IPS DF 6.9 (cell line): Measurements from ENCODE around the gene GLI3.

Experiments used
- DNase-seq: peaks from one replicate; pipeline ENCODE4 v3.0.0-alpha.2; 2013; ENCODE audit warnings: low read depth, low spot score
- H3K27ac ChIP-seq: one replicate; pipeline ENCODE4 v1.5.1; 2013; ENCODE audit warnings: low read length, control low read depth
- H3K27me3 ChIP-seq: 2 replicates; pipeline ENCODE4 v1.6.1; 2013; ENCODE audit warnings: mild to moderate bottlenecking, low read length; ENCODE audit not compliant: control insufficient read depth, insufficient read depth
- H3K36me3 ChIP-seq: 2 replicates; pipeline ENCODE4 v1.6.1; 2013; ENCODE audit warnings: low read length; ENCODE audit not compliant: control insufficient read depth, insufficient read depth
- H3K4me1 ChIP-seq: 2 replicates; pipeline ENCODE4 v1.6.1; 2013; ENCODE audit warnings: low read length; ENCODE audit not compliant: control insufficient read depth, insufficient read depth
- H3K4me3 ChIP-seq: 2 replicates; pipeline ENCODE4 v1.5.1; 2013; ENCODE audit warnings: mild to moderate bottlenecking, low read length
- H3K9me3 ChIP-seq: 2 replicates; pipeline ENCODE4 v1.6.1; 2013; ENCODE audit warnings: low read length, inconsistent platforms; ENCODE audit not compliant: control insufficient read depth, insufficient read depth
- WGBS: extraction: QIAGEN DNeasy Blood & Tissue Kit; methylation state at CpG from one replicate; pipeline ENCODE4 v1.1.7; 2013; ENCODE audit warnings: mixed read lengths, missing lambda C conversion rate; ENCODE audit not compliant: insufficient read length, insufficient coverage; 5-methylcytosine and 5-hydroxymethylcytosine counted together

The GLI3 gene

GRCh38 chr7:42026622-42027197, 210.3 kb downstream of the GLI3 start:
- Histone ChIP-seq H3K27me3 (no peaks in the 10 kb centered on the region), H3K36me3 (no peaks in the 10 kb centered on the region), H3K4me1 (no peaks in the 10 kb centered on the region), H3K27ac (no peak overlapping the region), H3K4me3 (no peak overlapping the region), H3K9me3 (no peaks in the 10 kb centered on the region)
- no CpG with 5 or more reads among the region's 6 CpGs for WGBS
- no peak for DNase-seq

- Histone ChIP-seq H3K4me3 (no peak overlapping the region), H3K27ac (no peak overlapping the region), H3K4me1 (no peaks in the 10 kb centered on the region), H3K9me3 (no peaks in the 10 kb centered on the region), H3K36me3 (no peaks in the 10 kb centered on the region), H3K27me3 (no peaks in the 10 kb centered on the region)
- no peak for DNase-seq
- WGBS = no CpG with 5 or more reads among the region's 15 CpGs
Observed at GRCh38 chr7:42025635-42026375, 211.2 kb downstream of the GLI3 start.

- Histone ChIP-seq H3K27me3 (no peaks in the 10 kb centered on the region), H3K36me3 (no peaks in the 10 kb centered on the region), H3K4me3 (no peak overlapping the region), H3K9me3 (no peaks in the 10 kb centered on the region), H3K27ac (no peak overlapping the region), H3K4me1 (no peaks in the 10 kb centered on the region)
- no CpG with 5 or more reads among the region's 4 CpGs for WGBS
- DNase-seq = no peak
Observed at GRCh38 chr7:42024537-42024936, 212.5 kb downstream of the GLI3 start.

GRCh38 chr7:42023262-42023661, 213.7 kb downstream of the GLI3 start:
- Histone ChIP-seq H3K27ac (no peak overlapping the region), H3K36me3 (no peaks in the 10 kb centered on the region; the same call in 1 of the 2 replicates), H3K9me3 (no peaks in the 10 kb centered on the region), H3K4me1 (no peaks in the 10 kb centered on the region), H3K27me3 (no peaks in the 10 kb centered on the region), H3K4me3 (no peak overlapping the region)
- WGBS = no CpG with 5 or more reads among the region's 10 CpGs
- no peak for DNase-seq

- no CpG with 5 or more reads among the region's 2 CpGs for WGBS
- no peak for DNase-seq
- Histone ChIP-seq H3K27me3 (no peaks in the 10 kb centered on the region), H3K9me3 (no peaks in the 10 kb centered on the region), H3K36me3 (no peaks in the 10 kb centered on the region; the same call in 1 of the 2 replicates), H3K4me1 (no peaks in the 10 kb centered on the region), H3K4me3 (no peak overlapping the region), H3K27ac (no peak overlapping the region)
Observed at GRCh38 chr7:42022791-42023190, 214.2 kb downstream of the GLI3 start.

GRCh38 chr7:42022056-42022455, 215.0 kb downstream of the GLI3 start:
- no CpG with 5 or more reads among the region's 6 CpGs for WGBS
- DNase-seq = no peak
- Histone ChIP-seq H3K4me1 (no peaks in the 10 kb centered on the region), H3K4me3 (no peak overlapping the region), H3K9me3 (no peaks in the 10 kb centered on the region), H3K27ac (no peak overlapping the region), H3K36me3 (no peaks in the 10 kb centered on the region; the same call in 1 of the 2 replicates), H3K27me3 (no peaks in the 10 kb centered on the region)

GRCh38 chr7:42021631-42022030, 215.4 kb downstream of the GLI3 start:
- H3K27me3 ChIP-seq = no peaks in the 10 kb centered on the region
- no peaks in the 10 kb centered on the region for H3K4me1 ChIP-seq
- no peak for DNase-seq
- H3K27ac ChIP-seq = no peak overlapping the region
- no peaks in the 10 kb centered on the region for H3K9me3 ChIP-seq
- H3K4me3 ChIP-seq = no peak overlapping the region
- H3K36me3 ChIP-seq = no peaks in the 10 kb centered on the region; the same call in 1 of the 2 replicates
- WGBS = no CpG with 5 or more reads among the region's 3 CpGs

GRCh38 chr7:42020061-42020460, 216.9 kb downstream of the GLI3 start:
- WGBS = no CpG with 5 or more reads among the region's 7 CpGs
- Histone ChIP-seq H3K4me3 (no peak overlapping the region), H3K9me3 (no peaks in the 10 kb centered on the region), H3K27me3 (no peaks in the 10 kb centered on the region), H3K36me3 (no peaks in the 10 kb centered on the region; the same call in 1 of the 2 replicates), H3K4me1 (no peaks in the 10 kb centered on the region), H3K27ac (no peak overlapping the region)
- DNase-seq = no peak

GRCh38 chr7:42017349-42017986, 219.5 kb downstream of the GLI3 start:
- no peak for DNase-seq
- Histone ChIP-seq H3K27me3 (no peaks in the 10 kb centered on the region), H3K4me3 (no peak overlapping the region), H3K9me3 (no peaks in the 10 kb centered on the region), H3K27ac (no peak overlapping the region), H3K36me3 (no peaks in the 10 kb centered on the region; the same call in 1 of the 2 replicates), H3K4me1 (no peaks in the 10 kb centered on the region)
- WGBS = no CpG with 5 or more reads among the region's 15 CpGs

- H3K36me3 ChIP-seq = no peaks in the 10 kb centered on the region; the same call in 1 of the 2 replicates
- no peak overlapping the region for H3K27ac ChIP-seq
- H3K27me3 ChIP-seq = no peaks in the 10 kb centered on the region
- H3K9me3 ChIP-seq = no peaks in the 10 kb centered on the region
- no peak for DNase-seq
- no peaks in the 10 kb centered on the region for H3K4me1 ChIP-seq
- WGBS = no CpG with 5 or more reads among the region's 3 CpGs
- H3K4me3 ChIP-seq = no peak overlapping the region
Observed at GRCh38 chr7:42016517-42016916, 220.5 kb downstream of the GLI3 start.
